OCI-M1 (cell line): ENCODE measurements around the gene HOXA9.

Experiments
- DNase-seq: peaks from one replicate; lab custom pipeline; 2025; lab: John Stamatoyannopoulos, UW

The HOXA9 gene

GRCh38 chr7:27165089-27165995, at the start of gene HOXA9:
TSS of gene HOXA9 (minus strand) at chr7:27165537. CDS start at chr7:27165457, 80 bp downstream.
- DNase-seq: no peak

DNA sequence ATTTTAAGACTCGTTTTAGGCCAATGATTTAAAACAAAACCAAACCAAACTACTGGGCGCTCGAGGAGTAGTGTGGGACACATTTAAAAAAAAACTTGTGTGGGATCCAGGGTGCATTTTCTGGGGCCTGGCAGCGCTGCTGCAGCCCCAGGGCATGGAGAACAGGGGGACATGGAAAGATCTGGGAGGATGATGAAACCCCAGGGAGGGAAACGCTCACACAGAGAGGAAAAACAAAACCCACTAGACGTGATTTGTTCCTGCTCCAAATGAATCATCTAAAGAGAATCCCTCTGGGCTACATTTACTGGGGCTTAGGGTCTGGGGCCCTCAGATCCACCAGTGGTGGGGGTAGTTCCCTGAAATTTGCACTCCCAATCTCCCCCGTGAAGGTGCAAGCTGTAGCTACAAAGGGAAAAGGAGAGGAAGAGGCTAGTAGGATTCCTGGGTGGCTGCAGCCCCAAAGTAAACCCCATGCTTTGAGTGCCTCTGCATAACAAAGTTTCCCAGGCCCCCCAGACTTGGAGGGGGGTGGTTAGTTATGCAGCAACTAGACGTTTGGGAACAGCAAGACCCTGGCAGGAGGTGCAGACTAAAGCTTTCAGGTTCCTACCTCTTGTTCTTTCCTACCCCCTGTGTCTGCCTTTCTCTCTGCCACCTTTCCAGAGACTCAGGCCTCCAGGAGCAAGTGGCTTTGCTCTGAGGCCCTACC, 49.1 kb upstream of the HOXA9 start:
- no peak for DNase-seq

DNA sequence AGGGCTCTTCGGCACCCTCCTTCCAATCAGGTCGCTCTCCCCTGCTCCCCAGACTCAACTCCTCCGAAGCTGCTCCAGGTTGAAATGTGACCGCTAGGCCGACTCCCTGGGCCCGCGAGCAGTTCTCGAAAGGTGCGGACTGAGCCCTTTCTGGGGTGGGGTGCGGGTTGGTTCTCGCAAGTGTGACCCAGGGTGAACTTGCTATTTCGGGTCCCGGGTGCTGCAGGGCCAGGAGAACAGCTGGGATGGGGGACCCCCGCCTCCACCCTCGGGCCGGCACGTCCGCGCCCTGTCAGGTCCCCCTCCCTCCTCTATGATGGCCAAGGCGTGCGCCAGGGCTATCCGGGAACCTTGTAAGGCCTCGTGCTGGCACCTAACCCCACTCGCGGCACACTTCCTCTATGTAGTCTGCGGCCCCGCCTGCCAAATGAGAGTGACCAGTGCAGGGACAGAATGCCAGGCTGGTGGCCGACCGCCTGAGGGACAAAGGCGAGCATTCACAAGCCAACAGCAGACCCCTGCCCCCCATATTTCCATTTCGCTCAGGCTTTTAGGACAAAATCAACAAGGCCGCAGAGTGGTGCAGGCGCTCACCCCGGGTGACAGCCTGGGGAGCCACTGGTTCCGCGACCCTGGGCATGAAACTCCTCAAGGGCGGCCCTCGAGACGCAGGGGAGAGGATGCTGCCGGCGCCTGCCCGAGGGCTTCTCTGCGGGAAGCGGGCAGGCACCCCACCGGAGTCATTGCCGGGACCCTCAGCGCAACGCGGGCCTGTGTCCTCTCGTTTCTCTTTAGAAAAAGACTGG, 48.3 kb upstream of the HOXA9 start:
- no peak for DNase-seq

- DNase-seq: no peak
These were observed 47.4 kb upstream of the HOXA9 start for GRCh38 chr7:27212497-27213432.

DNA sequence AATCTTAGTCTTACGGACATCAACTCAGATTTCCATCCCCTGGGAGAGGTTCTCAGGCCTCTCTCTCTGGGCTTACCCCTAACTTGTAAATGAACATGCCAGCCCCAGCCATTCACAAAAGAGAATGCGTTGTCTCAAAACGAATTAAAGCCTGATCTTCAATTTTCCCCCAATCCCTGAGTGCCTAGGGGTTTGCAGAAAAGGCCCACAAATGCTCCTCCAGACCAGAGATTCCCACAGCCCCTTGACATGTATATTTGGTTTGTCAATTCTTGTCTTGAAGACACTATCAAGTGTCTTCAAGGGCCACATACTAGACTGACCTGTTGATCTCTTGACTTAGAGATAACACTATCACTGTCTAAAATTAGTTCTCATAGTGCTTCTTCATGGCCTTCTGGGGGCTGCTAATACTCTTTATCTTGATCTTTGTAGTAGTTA, 46.4 kb upstream of the HOXA9 start:
- DNase-seq: no peak

- DNase-seq: no peak
These were observed 45.7 kb upstream of the HOXA9 start for GRCh38 chr7:27211084-27211446.

DNA sequence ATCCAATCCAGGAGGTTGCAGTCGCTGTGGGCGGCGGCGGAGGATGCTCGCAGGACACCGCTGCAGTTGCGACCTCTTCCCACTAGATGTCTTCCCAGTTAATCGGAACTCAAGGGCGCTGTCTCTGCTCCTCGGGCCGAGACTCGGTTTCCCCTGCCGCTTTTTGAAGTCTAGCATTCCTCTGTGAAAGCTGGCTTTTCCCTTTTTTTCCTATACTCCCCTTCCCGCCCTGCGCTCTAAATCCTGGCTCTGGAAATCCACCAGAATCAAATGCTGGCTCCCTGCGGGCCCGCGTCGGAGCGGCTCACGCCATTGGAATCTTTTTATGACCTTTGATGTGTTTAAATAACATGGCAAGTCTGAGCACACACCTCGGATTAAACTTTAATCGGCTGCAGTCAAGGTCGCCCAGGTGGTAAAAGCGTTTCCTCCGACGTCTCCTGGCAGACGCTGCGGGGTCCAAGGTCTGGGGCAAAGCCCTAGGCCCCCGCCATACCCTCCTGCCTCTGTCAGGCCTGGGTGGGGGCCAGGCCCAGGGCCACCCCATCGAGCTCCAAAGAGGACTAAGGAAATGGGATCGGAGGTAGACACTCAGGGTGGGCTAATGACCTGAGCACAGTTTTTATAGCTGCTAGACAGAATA, 45.2 kb upstream of the HOXA9 start:
- DNase-seq: peak; percentile 31

DNA sequence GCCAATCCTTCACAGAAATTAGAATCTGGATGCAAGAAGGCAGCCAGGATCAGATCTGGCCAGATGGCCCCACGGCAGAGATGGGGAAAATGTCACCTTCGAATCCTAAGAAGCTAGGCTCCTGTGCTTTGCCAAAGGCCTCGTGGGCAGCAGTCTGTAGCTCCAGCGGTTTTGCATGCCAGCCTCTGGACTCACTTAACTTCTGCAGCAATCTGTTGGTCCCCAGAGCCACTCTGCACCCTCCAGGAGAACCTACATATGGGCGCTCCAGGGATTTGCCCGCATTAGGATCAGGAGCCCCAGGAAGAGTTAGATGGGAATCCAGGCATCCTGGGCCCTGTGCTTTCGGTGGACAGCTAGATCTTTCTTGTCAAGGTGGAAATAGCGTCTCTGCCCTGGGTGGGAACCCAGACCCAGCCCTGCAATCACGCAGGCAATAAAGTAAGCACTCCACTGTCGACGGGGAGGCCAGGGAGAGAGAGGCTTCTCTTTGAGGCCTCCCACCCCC, 44.6 kb upstream of the HOXA9 start:
- DNase-seq: no peak

DNA sequence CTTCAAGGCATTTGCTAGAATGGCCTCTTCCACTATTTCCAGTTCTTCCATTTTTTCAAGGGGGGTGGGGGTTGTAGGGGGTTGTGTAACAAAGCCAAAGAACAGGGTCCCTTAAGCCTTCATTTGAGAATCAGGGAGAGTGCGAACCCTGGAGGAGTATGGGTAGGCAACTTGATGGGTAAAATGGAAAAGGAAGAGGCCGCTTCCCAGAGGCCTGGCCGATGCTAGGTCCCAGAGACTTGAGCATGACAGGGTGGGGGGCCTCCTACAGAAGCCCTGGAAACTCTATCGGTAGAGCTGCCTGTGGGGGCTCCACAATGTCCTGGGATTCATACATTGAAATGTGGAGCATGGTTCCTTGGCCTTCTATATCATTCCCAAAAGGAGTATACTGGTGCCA, 43.7 kb upstream of the HOXA9 start:
- no peak for DNase-seq

- no peak for DNase-seq
These were observed 42.1 kb upstream of the HOXA9 start for GRCh38 chr7:27207348-27207985.

- no peak for DNase-seq
These were observed 40.3 kb upstream of the HOXA9 start for GRCh38 chr7:27205325-27206280.

GRCh38 chr7:27204851-27205322, 39.5 kb upstream of the HOXA9 start:
- DNase-seq: no peak

GRCh38 chr7:27203964-27204594, 38.7 kb upstream of the HOXA9 start:
- DNase-seq: no peak

- DNase-seq: no peak
These were observed 38.1 kb upstream of the HOXA9 start for GRCh38 chr7:27203365-27203953.

DNA sequence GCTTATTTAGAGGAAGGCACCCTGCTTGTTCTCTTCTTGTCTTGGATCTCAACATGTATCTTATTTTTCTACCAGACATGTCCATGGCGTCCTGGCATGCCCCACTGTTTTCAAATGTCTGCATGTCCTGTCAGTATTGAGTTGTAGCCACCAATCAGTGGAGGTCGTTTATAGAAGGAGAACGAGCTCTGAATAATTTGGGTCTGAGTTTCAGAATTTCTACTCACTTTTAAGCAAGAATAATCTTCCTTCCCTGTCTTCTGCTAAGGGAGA, 37.5 kb upstream of the HOXA9 start:
- no peak for DNase-seq

- no peak for DNase-seq
These were observed 36.9 kb upstream of the HOXA9 start for GRCh38 chr7:27202018-27202861.

- no peak for DNase-seq
These were observed 36.3 kb upstream of the HOXA9 start for GRCh38 chr7:27201580-27202017.
